GM13976 (cell line): ENCODE data around the gene PCDH11X.
"Not testable (repeated sequence)": the region's sequence is repeated elsewhere in the genome, so short reads cannot be mapped to it uniquely, and the experiment has no call there.

Source experiments
- DNase-seq: peaks from one replicate; pipeline ENCODE4 v3.0.0; 2012; ENCODE audit warnings: low spot score
- in situ Hi-C: fragments of 300-500 bp; cut with MboI; formaldehyde crosslinking; loops from one replicate; pipeline ENCODE4 v1.12.0; 2022; ENCODE audit warnings: low sequenced_read_pairs, mixed read lengths, inconsistent platforms; ENCODE audit not compliant: unreplicated experiment

The PCDH11X gene

GRCh38 chrX:91779135-91779534 lies at the start of gene PCDH11X:
PCDH11X (plus strand) TSS chrX:91779375; CDS start chrX:91835505, 56,130 bp downstream.
- in situ Hi-C loops = not testable (repeated sequence)

GRCh38 chrX:91747446-91747845 lies 31.7 kb upstream of the PCDH11X start:
- in situ Hi-C loops, DNase-seq: not testable (repeated sequence)

More at GRCh38 chrX:91779135-91779534, at the start of gene PCDH11X:
- DNase-seq = not testable (repeated sequence)

- DNase-seq, in situ Hi-C loops: not testable (repeated sequence)
These were observed 26.2 kb upstream of the PCDH11X start for GRCh38 chrX:91753022-91753421.

GRCh38 chrX:91770619-91771488 lies 8.3 kb upstream of the PCDH11X start:
- DNase-seq, in situ Hi-C loops: not testable (repeated sequence)

- DNase-seq, in situ Hi-C loops: not testable (repeated sequence)
These were observed 5.2 kb upstream of the PCDH11X start for GRCh38 chrX:91773943-91774342.

GRCh38 chrX:91780008-91780407 lies 833 bp downstream of the PCDH11X start:
- DNase-seq, in situ Hi-C loops: not testable (repeated sequence)

- in situ Hi-C loops, DNase-seq: not testable (repeated sequence)
These were observed 1.5 kb downstream of the PCDH11X start for GRCh38 chrX:91780698-91781097.

- DNase-seq, in situ Hi-C loops: not testable (repeated sequence)
These were observed 2.6 kb downstream of the PCDH11X start for GRCh38 chrX:91781553-91782298.

- DNase-seq, in situ Hi-C loops: not testable (repeated sequence)
These were observed 3.6 kb downstream of the PCDH11X start for GRCh38 chrX:91782825-91783224.

GRCh38 chrX:91817537-91817936 lies 38.4 kb downstream of the PCDH11X start:
- DNase-seq, in situ Hi-C loops: not testable (repeated sequence)

- DNase-seq, in situ Hi-C loops: not testable (repeated sequence)
These were observed 46.1 kb downstream of the PCDH11X start for GRCh38 chrX:91825321-91825720.
